ENCODE measurements around the gene HNF1B.
"Not testable (repeated sequence)": the region's sequence is repeated elsewhere in the genome, so short reads cannot be mapped to it uniquely, and the experiment has no call there.

The HNF1B gene

DNA sequence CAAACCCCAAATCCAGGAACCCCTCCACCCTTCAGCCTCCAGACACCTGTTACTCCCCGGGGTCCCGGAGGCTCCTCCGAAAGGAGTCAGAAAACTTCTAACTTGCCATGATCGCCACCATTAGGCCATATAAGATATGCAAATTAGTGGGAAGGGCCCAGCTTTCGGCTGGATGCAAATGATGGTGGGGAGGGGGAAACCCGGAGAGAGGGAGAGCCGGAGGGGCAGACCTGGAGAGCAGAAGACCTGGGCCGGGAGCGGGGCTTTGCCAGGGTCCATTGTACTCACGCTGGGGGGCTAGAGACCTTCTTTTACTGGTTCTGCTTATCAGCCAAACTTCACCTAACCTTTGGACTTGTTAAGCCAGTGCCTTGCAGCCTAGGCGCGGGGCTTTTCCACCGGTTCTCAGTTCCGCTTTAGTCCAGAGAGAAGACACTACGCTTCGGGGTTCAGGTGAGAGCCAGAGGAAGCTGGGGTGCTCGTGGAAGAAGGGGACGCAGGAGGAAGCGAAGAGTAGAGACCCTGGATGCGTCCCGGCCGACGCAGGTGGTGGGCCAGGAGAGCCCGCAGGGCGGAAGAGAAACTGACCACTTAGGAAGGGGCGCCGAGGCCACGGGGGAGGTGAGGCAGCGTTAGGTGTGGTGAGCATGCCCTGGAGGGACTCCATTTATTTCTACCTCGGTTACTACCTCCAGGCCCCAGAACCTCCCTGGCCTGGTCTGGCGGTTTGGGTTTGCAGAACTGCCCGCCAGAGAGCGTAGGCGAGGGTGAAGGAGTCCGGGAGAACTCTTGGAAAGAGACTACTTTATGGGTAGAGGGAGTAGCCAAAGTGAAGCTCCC, at the start of gene HNF1B:
Gene HNF1B, minus strand, starts transcription at position 99 of the 840 bp plus-strand sequence. CDS start 175 bp downstream, outside the sequence.
- peak; percentile 84 for DNase-seq

DNA sequence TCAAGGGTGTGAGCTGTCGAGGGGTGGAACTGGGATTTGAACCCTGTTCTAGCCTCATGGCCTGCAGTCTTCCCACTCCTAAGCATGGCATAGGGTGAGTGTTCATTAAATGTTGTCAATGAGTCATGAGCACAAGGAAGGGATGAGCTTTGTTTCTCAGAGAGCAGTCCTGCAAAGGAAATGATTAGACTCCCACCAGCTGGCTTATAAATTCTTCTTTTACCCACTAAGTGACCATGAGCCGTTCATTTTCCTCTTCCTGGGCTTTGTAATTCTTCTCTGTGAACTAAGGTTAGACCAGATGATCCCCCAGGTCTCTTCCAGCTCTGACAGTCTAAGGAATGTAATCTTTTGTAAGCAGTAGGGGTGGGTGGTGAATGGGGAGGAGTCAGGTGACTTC, 47.9 kb upstream of the HNF1B start:
- DNase-seq, result peak; percentile 90

DNA sequence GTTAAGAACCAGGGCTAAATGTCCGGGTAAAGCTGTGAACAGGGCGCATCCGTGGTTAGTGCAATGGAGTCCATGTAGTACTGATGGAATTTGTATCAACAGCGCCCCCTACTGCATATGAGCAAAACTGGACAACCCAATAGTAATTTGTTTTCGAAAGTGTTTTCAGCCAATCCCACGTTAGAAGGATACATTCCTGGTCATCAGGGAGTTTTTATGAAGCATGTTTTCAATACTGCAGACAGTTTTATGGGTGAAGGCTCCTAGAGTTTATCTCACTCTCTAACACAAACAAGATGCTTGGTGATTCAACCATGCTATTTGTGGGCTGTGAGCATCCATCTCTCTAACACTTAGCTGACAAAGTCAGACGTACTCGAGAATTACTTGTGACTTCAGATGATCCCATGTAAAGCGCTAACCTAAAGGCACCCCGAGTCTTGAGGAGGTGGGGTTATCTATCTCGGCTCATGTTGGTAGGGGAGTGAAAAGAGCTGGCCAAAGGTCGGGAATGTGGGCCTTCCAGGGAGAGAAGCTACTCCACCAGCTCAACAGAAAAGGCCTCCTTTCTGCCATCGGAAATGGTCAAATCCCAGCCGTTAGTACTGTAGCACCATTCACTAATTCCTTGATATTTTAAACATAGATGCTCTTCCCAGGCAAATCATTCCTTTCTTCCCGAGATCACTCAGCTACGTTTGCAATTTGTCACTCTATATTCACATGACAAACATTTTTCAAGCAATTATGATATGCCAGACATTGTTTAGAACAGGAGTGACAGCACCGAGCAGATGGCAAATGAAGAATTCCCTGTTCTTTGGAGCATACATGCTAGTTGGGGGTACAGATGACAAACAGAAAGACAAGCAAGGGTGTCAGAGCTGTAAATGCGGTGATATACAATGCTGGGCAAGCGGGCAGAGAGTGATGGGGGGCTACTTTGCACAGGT, 46.9 kb upstream of the HNF1B start:
- DNase-seq, result peak; percentile 99

DNA sequence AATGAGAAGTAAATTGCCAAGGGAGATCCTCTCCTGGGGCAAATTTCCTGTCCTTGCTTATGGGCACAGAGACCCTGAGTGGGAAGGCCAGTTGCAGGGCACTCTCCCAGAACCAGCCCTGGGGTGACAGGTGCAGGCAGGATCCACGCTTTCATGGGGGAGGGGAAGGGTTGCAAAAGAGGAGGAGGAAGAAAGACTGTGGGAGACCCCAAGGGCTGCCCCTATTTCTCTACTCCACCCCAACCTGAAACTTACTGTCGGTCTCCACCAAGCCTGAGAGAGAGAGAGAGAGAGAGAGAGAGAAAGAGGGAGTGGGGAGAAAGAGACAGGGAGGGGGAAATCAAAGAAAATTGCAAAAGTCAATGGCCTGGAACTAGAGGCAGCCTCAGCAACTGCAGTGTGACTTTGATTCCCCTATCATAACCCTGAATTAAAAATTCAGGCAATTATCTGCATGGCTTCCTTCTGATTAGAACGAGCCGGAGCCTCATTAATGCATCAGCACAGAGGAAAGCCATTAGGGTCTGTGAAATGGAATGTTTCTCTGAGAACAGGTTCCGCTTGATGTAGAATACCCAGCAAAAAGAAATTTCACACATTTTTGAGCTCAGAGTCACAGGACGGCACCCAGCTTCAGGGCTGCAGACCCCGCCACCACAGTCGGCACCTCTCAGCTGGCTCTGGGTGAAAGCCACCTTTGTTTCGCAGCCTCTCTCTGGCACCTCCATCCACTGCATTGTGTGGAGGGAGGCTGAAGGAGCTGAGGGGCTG, 45.1 kb upstream of the HNF1B start:
- DNase-seq, result peak; percentile 90

- DNase-seq, result peak; percentile 30
Observed at GRCh38 chr17:37789021-37789565, 44.2 kb upstream of the HNF1B start.

- DNase-seq, result no peak
Observed at GRCh38 chr17:37788526-37788925, 43.7 kb upstream of the HNF1B start.

DNA sequence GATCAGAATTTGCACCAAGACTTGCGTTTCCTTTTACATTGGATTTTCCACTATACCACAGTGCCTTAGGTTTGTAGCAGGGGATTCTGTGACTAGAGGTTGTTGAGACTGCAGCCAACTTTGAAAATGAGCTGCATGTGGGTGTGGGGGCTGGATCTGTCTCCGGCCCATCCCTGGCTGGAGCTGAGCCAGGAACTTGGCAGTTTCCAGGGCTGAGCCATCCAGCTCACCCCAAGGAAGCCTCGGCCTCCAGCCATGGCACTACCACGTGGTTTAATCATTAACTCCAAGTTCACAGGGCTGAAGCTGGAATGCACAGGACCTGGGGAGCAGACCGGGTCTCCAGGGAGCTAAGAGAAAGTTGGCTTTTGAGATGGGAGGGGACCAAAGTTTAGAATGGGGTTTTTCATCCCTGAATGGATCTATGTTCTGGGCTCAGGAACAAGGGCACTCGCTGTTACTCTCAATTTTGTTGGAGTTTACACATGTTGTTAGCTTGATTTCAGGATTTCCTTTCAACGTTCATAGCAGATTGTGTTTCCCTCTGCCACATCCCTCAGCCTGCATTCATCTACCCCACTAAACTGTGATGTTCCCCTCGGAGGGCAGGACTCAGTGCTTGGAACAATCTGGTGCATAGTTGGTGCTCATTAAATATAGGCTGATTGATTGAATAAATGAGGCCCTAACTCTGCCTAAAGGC, 42.3 kb upstream of the HNF1B start:
- DNase-seq, result peak; percentile 97

DNA sequence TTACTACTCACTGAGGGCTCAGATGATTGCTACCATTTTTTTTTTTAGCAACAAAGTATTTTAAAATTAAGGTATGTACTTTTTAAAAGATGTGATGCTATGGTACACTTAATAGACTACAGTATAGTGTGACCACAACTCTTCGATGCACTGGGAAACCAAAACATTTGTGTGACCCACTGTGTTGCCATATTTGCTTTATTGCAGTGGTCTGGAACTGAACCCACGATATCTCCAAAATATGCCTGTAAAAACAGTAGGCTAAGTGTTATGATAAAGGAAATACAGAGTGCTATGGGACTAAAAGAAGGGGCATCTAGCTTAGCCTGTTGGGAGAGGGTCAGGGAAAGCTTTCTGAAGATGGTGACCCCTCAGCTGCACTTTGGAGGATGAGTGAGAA, 41.6 kb upstream of the HNF1B start:
- no peak for DNase-seq

DNA sequence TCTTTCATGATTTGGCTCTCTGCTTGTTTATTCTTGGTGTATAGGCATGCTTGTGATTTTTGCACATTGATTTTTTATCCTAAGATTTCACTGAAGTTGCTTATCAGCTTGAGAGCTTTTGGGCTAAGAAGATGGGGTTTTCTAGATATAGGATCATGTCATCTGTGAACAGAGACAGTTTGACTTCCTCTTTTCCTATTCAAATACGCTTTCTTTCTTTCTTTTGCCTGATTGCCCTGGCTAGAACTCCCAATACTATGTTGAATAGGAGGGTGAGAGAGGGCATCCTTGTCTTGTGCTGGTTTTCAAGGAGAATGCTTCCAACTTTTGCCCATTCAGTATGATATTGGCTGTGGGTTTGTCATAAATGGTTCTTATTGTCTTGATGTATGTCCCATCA, 37.6 kb upstream of the HNF1B start:
- DNase-seq, result not testable (repeated sequence)

DNA sequence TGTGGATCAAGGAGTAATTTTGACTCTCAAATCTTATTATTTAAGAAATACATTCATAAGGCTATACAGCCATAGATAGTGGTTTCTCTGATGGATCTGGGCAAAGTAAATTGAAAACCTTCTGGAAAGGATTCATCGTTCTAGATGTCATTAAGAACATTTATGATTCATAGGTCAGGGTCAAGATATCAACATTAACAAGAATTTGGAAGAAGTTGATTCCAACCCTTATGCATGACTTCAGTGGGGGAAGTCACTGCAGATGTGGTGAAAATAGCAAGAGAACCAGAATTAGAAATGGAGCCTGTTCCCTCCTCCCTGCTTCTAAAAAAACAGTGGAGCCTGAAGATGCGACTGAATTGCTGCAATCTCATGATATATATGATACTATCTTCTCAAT, 36.6 kb upstream of the HNF1B start:
- no peak for DNase-seq

DNA sequence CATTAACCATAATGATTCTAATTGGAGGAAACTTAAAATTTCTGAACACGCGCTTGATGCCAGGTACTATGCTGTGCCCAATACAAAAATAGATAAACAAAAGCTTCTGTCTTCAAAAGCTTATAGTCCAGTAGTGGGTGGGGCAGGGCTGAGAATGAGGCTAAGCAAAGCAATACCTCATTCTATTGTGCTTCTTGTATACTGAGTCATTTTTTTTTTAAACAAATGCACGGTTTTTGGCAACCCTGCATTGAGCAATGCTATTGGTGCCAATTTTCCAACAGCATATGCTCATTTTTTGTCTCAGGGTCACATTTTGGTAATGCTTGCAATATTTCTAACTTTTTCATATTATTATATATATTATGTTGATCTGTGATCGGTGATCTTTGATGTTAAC, 34.7 kb upstream of the HNF1B start:
- no peak for DNase-seq

GRCh38 chr17:37774504-37774903, 29.6 kb upstream of the HNF1B start:
- peak; percentile 61 for DNase-seq

- DNase-seq, result no peak
Observed at GRCh38 chr17:37772982-37773381, 28.1 kb upstream of the HNF1B start.

- peak; percentile 60 for DNase-seq
Observed at GRCh38 chr17:37770631-37771518, 26.0 kb upstream of the HNF1B start.

DNA sequence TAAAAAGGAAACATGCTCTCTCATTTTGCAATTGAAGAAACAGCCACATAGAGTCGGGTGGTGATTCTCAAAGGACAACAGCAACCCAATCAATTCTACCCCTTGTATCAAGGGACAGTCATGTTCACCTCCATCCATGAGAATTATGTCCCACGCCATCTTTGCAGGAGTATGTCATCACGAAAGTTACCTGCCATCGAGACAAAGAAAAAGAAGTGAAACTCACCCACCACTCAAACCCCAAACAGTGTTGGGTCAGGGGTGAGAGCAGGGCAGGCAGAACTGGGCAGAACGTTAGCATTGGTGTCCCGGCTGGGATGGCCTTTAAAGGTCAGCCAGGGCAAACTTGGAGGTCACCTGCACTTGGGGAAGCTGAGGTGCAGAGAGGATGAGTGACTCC, 24.2 kb upstream of the HNF1B start:
- no peak for DNase-seq

DNA sequence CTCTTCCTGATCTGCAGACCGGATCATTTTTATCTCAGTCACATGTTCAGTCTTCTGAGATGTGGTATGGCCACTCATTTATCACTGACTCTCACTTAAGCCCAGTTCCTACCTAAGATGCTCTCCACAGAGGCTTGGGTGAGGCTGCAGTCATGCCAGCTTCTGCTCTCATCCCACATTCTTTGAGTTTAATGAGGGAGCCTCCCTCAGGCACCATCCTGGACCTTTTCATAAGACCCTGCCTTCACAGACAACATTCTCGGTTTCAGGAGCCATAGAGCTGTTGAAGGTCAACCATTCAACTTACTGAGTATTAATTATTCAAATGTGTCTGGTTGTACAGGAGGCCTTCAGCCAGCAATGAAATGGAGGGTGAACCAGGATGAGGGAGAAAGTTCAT, 23.6 kb upstream of the HNF1B start:
- no peak for DNase-seq

- no peak for DNase-seq
Observed at GRCh38 chr17:37766971-37767370, 22.1 kb upstream of the HNF1B start.

GRCh38 chr17:37764383-37764782, 19.5 kb upstream of the HNF1B start:
- no peak for DNase-seq

- no peak for DNase-seq
Observed at GRCh38 chr17:37762666-37763065, 17.8 kb upstream of the HNF1B start.

- DNase-seq, result no peak
Observed at GRCh38 chr17:37761961-37762360, 17.1 kb upstream of the HNF1B start.

DNA sequence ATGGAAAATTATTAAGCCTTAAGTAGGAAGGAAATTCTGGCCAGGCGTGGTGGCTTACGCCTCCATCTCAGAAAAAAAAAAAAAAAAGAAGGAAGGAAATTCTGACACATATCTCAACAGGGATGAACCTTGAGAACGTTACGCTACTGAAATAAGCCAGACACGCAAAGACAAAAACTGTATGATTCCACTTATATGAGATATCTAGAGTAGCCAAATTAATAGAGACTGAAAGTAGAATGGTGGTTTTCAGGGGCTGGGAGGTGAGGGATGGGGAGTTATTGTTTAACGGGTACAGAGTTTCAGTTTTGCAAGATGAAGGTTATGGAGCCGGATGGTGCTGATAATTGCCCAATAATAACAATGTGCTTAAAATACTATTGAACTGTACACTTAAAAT, 16.2 kb upstream of the HNF1B start:
- no peak for DNase-seq

Measured in kidney glomerular epithelial cell (primary cell).